SK-N-MC (cell line): Measurements from ENCODE around the gene MRPL54.

Source experiments
- DNase-seq: peaks from one replicate; pipeline ENCODE4 v3.0.0-alpha.2; 2011; ENCODE audit warnings: low read depth, low spot score
- H3K27ac ChIP-seq: fragments of 200-600 bp; sonication (generic); 2 replicates; pipeline ENCODE4 v1.5.1; 2016; ENCODE audit warnings: mixed run types
- H3K36me3 ChIP-seq: fragments of 200-600 bp; sonication (generic); 2 replicates; pipeline ENCODE4 v1.6.1; 2017; ENCODE audit warnings: antibody characterized with exemption, low read length, mixed read lengths; ENCODE audit not compliant: insufficient read depth
- H3K4me3 ChIP-seq: fragments of 200-600 bp; sonication (generic); 2 replicates; pipeline ENCODE4 v1.5.1; 2016
- H3K9ac ChIP-seq: fragments of 200-600 bp; sonication (generic); 2 replicates; pipeline ENCODE4 v1.8.0; 2017; ENCODE audit warnings: mixed run types, mixed read lengths; ENCODE audit not compliant: insufficient read length
- H3K9me3 ChIP-seq: fragments of 200-600 bp; sonication (generic); 2 replicates; pipeline ENCODE4 v1.6.1; 2017; ENCODE audit warnings: low read depth, mild to moderate bottlenecking, antibody characterized with exemption, low read length, moderate library complexity, mixed read lengths
- EZH2 ChIP-seq: fragments of 200-600 bp; sonication (generic); IDR thresholded peaks from one replicate; pipeline ENCODE4 v1.6.1; 2017; ENCODE audit warnings: antibody characterized with exemption
- FOXP2 ChIP-seq: optimal IDR thresholded peaks from 2 replicates; pipeline ENCODE3; 2011; ENCODE audit warnings: mild to moderate bottlenecking, moderate library complexity; ENCODE audit not compliant: insufficient read depth; ENCODE audit errors: extremely low read length, control extremely low read depth
- POLR2AphosphoS5 ChIP-seq: IDR thresholded peaks from 2 replicates; pipeline ENCODE4 v1.6.1; 2012; ENCODE audit warnings: mild to moderate bottlenecking, low read depth, low read length, borderline replicate concordance

Gene MRPL54

GRCh38 chr19:3762501-3763459 lies at the start of gene MRPL54:
Gene MRPL54, plus strand, starts transcription at chr19:3762682. Its CDS starts 19 bp downstream, at chr19:3762701.
- H3K9ac ChIP-seq: peak within 1 kb of the TSS; percentile 98
- peak; percentile 96 for DNase-seq
- H3K36me3 ChIP-seq: peaks cover 3% of the 10 kb centered on the region; the same call in 1 of the 2 replicates
- H3K4me3 ChIP-seq: peak within 1 kb of the TSS; percentile 100
- H3K27ac ChIP-seq: peak within 1 kb of the TSS; percentile 99
- TF ChIP-seq FOXP2 (no peak), POLR2AphosphoS5 (peak; percentile 89)
- no peaks in the 10 kb centered on the region for H3K9me3 ChIP-seq

DNA sequence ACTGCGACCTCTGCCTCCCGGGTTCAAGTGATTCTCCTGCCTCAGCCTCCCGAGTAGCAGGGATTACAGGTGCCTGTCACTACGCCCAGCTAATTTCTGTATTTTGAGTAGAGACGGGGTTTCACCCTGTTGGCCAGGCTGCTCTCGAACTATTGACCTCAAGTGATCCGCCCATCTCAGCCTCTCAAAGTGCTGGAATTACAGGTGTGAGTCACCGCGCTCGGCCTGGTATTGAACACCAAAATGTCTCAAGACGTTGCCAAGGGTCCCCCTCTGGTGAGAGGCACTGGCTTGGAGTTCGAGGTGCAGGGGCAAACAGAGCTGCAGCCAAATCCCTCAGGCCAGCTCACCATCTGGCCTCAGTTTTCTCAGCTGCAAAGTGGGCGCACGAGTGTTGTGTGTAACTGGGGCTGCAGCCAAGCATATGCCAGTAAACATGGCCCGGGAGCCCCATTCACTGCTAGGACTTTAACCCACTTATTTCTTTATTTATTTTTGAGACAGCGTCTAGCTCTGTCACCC lies 46.3 kb upstream of the MRPL54 start:
- H3K4me3 ChIP-seq: no peak overlapping the region
- no peak overlapping the region for H3K27ac ChIP-seq
- H3K9ac ChIP-seq: no peak overlapping the region
- H3K9me3 ChIP-seq: no peaks in the 10 kb centered on the region
- DNase-seq: no peak
- H3K36me3 ChIP-seq: no peaks in the 10 kb centered on the region
- TF ChIP-seq FOXP2: no peak
- no peak for TF ChIP-seq EZH2
- TF ChIP-seq POLR2AphosphoS5: no peak

DNA sequence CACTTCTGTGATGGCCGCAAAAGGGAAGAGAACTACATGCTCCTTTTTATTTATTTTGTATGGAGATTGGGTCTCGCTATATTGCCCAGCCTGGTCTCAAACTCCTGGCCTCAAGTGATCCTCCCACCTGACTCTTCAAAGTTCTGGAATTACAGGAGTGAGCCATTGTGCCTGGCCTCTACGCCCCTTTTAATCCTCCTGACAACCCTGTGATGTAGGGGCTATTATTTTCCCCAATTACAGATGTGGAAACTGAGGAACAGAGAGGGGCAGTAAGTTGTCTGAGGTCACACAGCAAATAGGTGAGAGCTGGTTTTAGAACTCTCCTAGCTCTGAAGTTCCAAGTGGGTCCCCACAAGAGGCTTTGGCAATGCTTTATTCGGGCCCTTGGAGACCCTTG lies 42.6 kb upstream of the MRPL54 start:
- Histone ChIP-seq H3K4me3 (no peak overlapping the region), H3K36me3 (no peaks in the 10 kb centered on the region)

GRCh38 chr19:3720349-3720917 lies 42.0 kb upstream of the MRPL54 start:
- H3K9ac ChIP-seq: no peak overlapping the region
- H3K9me3 ChIP-seq: no peaks in the 10 kb centered on the region
- no peak for TF ChIP-seq POLR2AphosphoS5
- no peak for TF ChIP-seq FOXP2
- no peak for TF ChIP-seq EZH2
- no peak for DNase-seq
- H3K4me3 ChIP-seq: no peak overlapping the region
- no peaks in the 10 kb centered on the region for H3K36me3 ChIP-seq
- H3K27ac ChIP-seq: no peak overlapping the region

More for the DNA sequence above, 42.6 kb upstream of the MRPL54 start:
- H3K27ac ChIP-seq: no peak overlapping the region
- no peaks in the 10 kb centered on the region for H3K9me3 ChIP-seq
- TF ChIP-seq POLR2AphosphoS5 (no peak), FOXP2 (no peak), EZH2 (no peak)
- H3K9ac ChIP-seq: no peak overlapping the region
- no peak for DNase-seq

- no peak overlapping the region for H3K27ac ChIP-seq
- DNase-seq: no peak
- H3K36me3 ChIP-seq: no peaks in the 10 kb centered on the region
- no peak for TF ChIP-seq POLR2AphosphoS5
- TF ChIP-seq EZH2: no peak
- no peak for TF ChIP-seq FOXP2
- H3K9me3 ChIP-seq: no peaks in the 10 kb centered on the region
- H3K9ac ChIP-seq: no peak overlapping the region
- no peak overlapping the region for H3K4me3 ChIP-seq
Observed at GRCh38 chr19:3721131-3721886, 41.2 kb upstream of the MRPL54 start.

DNA sequence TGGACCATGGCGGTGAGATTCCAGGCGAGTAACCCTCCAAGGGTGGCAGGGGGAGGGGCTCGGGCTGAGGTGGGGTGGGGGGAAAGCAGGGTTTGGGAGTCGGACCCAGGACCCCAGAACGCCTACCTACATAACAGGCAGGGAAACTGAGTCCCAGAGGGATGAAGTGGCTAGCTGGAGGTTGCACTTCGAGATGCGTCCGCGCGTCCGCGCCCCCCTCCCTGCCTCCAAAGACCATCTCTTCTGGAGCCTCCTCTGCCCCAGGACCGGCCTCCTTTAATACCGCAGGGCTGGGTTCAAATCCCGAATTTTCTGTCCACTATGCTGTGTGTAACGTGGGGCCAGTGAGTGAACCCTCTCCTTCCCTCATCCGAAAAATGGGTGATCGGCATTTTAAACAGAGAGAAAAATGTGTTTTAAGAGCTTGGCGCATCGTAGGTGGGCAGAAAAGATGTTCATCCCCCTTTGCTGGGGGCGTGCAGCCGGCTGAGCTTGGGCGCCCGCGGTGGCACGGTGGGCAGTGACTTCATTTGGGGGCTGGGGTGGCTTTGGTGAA lies 40.5 kb upstream of the MRPL54 start:
- no peak overlapping the region for H3K9ac ChIP-seq
- no peak for DNase-seq
- H3K36me3 ChIP-seq: no peaks in the 10 kb centered on the region
- H3K4me3 ChIP-seq: no peak overlapping the region
- no peak overlapping the region for H3K27ac ChIP-seq
- no peaks in the 10 kb centered on the region for H3K9me3 ChIP-seq
- no peak for TF ChIP-seq EZH2

GRCh38 chr19:3722443-3723109 lies 39.9 kb upstream of the MRPL54 start:
- Histone ChIP-seq H3K27ac (no peak overlapping the region), H3K4me3 (no peak overlapping the region), H3K9me3 (no peaks in the 10 kb centered on the region), H3K9ac (no peak overlapping the region), H3K36me3 (no peaks in the 10 kb centered on the region)
- TF ChIP-seq POLR2AphosphoS5 (no peak), FOXP2 (no peak), EZH2 (no peak)
- no peak for DNase-seq
